ENCODE measurements around the gene PRM1. TPM values are rescaled to one million over a fixed set of nuclear protein-coding genes. Genes with fewer than 3 reads are reported as not detected.
"Not testable (repeated sequence)": the region's sequence is repeated elsewhere in the genome, so short reads cannot be mapped to it uniquely, and the experiment has no call there.

PRM1 gene
- total and polyA plus RNA-seq, 2 donors: 0.34 TPM; not detected in 1

- WGBS: 97% methylated on average over 10 of the region's 10 CpGs
- no peak for DNase-seq (ENCODE audit: low read depth in 6 of 9, low spot score in 9 of 9)
- Histone ChIP-seq H3K4me3 (ENCODE audit: low read length in 2 of 2) (no peak overlapping the region), H3K27ac (ENCODE audit: low read depth in 1 of 2, low read length in 1 of 2) (no peak overlapping the region), H3K9me3 (ENCODE audit: control insufficient read depth in 2 of 2, insufficient read depth in 1 of 2, low read length in 1 of 2) (no peaks in the 10 kb centered on the region), H3K27me3 (ENCODE audit: control insufficient read depth in 2 of 2, insufficient read depth in 1 of 2, low read length in 1 of 2) (no peaks in the 10 kb centered on the region), H3K4me1 (ENCODE audit: control insufficient read depth in 2 of 2, insufficient read depth in 2 of 2, low read length in 2 of 2) (peaks cover 25 to 39% of the 10 kb centered on the region in 2 donors), H3K36me3 (ENCODE audit: control insufficient read depth in 2 of 2, insufficient read depth in 2 of 2, low read length in 1 of 2) (no peaks in the 10 kb centered on the region)
These were observed 10.1 kb upstream of the PRM1 start for GRCh38 chr16:11291091-11291703.

- H3K4me3 ChIP-seq (ENCODE audit: low read length in 2 of 2): no peak overlapping the region
These were observed 9.2 kb upstream of the PRM1 start for GRCh38 chr16:11290102-11290893.

GRCh38 chr16:11289696-11290095 is 8.6 kb upstream of the PRM1 start:
- not testable (repeated sequence) for H3K36me3 ChIP-seq (ENCODE audit: control insufficient read depth in 2 of 2, insufficient read depth in 2 of 2, low read length in 1 of 2); H3K27ac ChIP-seq (ENCODE audit: low read depth in 1 of 2, low read length in 1 of 2); H3K27me3 ChIP-seq (ENCODE audit: control insufficient read depth in 2 of 2, insufficient read depth in 1 of 2, low read length in 1 of 2); DNase-seq (ENCODE audit: low read depth in 6 of 9, low spot score in 9 of 9); H3K4me3 ChIP-seq (ENCODE audit: low read length in 2 of 2); H3K9me3 ChIP-seq (ENCODE audit: control insufficient read depth in 2 of 2, insufficient read depth in 1 of 2, low read length in 1 of 2)
- WGBS: 96% methylated on average over 4 of the region's 4 CpGs
- H3K4me1 ChIP-seq (ENCODE audit: control insufficient read depth in 2 of 2, insufficient read depth in 2 of 2, low read length in 2 of 2): peaks cover 17 to 24% of the 10 kb centered on the region in 2 donors

More at GRCh38 chr16:11290102-11290893, 9.2 kb upstream of the PRM1 start:
- no peaks in the 10 kb centered on the region for H3K27me3 ChIP-seq (ENCODE audit: control insufficient read depth in 2 of 2, insufficient read depth in 1 of 2, low read length in 1 of 2)
- H3K9me3 ChIP-seq (ENCODE audit: control insufficient read depth in 2 of 2, insufficient read depth in 1 of 2, low read length in 1 of 2): no peaks in the 10 kb centered on the region
- H3K36me3 ChIP-seq (ENCODE audit: control insufficient read depth in 2 of 2, insufficient read depth in 2 of 2, low read length in 1 of 2): no peaks in the 10 kb centered on the region
- no peak overlapping the region for H3K27ac ChIP-seq (ENCODE audit: low read depth in 1 of 2, low read length in 1 of 2)
- peaks cover 21 to 30% of the 10 kb centered on the region in 2 donors for H3K4me1 ChIP-seq (ENCODE audit: control insufficient read depth in 2 of 2, insufficient read depth in 2 of 2, low read length in 2 of 2)
- no peak for DNase-seq (ENCODE audit: low read depth in 6 of 9, low spot score in 9 of 9)
- WGBS: 97% methylated on average over 8 of the region's 8 CpGs

GRCh38 chr16:11289202-11289601 is 8.1 kb upstream of the PRM1 start:
- WGBS: 99% methylated on average over 2 of the region's 2 CpGs
- H3K27me3 ChIP-seq (ENCODE audit: control insufficient read depth in 2 of 2, insufficient read depth in 1 of 2, low read length in 1 of 2): no peaks in the 10 kb centered on the region
- H3K36me3 ChIP-seq (ENCODE audit: control insufficient read depth in 2 of 2, insufficient read depth in 2 of 2, low read length in 1 of 2): no peaks in the 10 kb centered on the region
- no peak overlapping the region for H3K4me3 ChIP-seq (ENCODE audit: low read length in 2 of 2)
- no peaks in the 10 kb centered on the region for H3K9me3 ChIP-seq (ENCODE audit: control insufficient read depth in 2 of 2, insufficient read depth in 1 of 2, low read length in 1 of 2)
- no peak for DNase-seq (ENCODE audit: low read depth in 6 of 9, low spot score in 9 of 9)
- peaks cover 14 to 19% of the 10 kb centered on the region in 2 donors for H3K4me1 ChIP-seq (ENCODE audit: control insufficient read depth in 2 of 2, insufficient read depth in 2 of 2, low read length in 2 of 2)
- H3K27ac ChIP-seq (ENCODE audit: low read depth in 1 of 2, low read length in 1 of 2): no peak overlapping the region

GRCh38 chr16:11285842-11286241 is 4.7 kb upstream of the PRM1 start:
- Histone ChIP-seq H3K4me3 (ENCODE audit: low read length in 2 of 2) (no peak overlapping the region), H3K27ac (ENCODE audit: low read depth in 1 of 2, low read length in 1 of 2) (no peak overlapping the region), H3K4me1 (ENCODE audit: control insufficient read depth in 2 of 2, insufficient read depth in 2 of 2, low read length in 2 of 2) (peaks cover 0 to 3% of the 10 kb centered on the region in 2 donors), H3K27me3 (ENCODE audit: control insufficient read depth in 2 of 2, insufficient read depth in 1 of 2, low read length in 1 of 2) (no peaks in the 10 kb centered on the region), H3K9me3 (ENCODE audit: control insufficient read depth in 2 of 2, insufficient read depth in 1 of 2, low read length in 1 of 2) (peaks cover 0 to 5% of the 10 kb centered on the region in 2 donors), H3K36me3 (ENCODE audit: control insufficient read depth in 2 of 2, insufficient read depth in 2 of 2, low read length in 1 of 2) (no peaks in the 10 kb centered on the region)
- no peak for DNase-seq (ENCODE audit: low read depth in 6 of 9, low spot score in 9 of 9)
- WGBS: 96% methylated on average over 2 of the region's 2 CpGs

- Histone ChIP-seq H3K4me1 (ENCODE audit: control insufficient read depth in 2 of 2, insufficient read depth in 2 of 2, low read length in 2 of 2) (peaks cover 0 to 9% of the 10 kb centered on the region in 2 donors), H3K27ac (ENCODE audit: low read depth in 1 of 2, low read length in 1 of 2) (no peak overlapping the region), H3K36me3 (ENCODE audit: control insufficient read depth in 2 of 2, insufficient read depth in 2 of 2, low read length in 1 of 2) (no peaks in the 10 kb centered on the region), H3K4me3 (ENCODE audit: low read length in 2 of 2) (no peak overlapping the region), H3K9me3 (ENCODE audit: control insufficient read depth in 2 of 2, insufficient read depth in 1 of 2, low read length in 1 of 2) (peaks cover 0 to 6% of the 10 kb centered on the region in 2 donors), H3K27me3 (ENCODE audit: control insufficient read depth in 2 of 2, insufficient read depth in 1 of 2, low read length in 1 of 2) (no peaks in the 10 kb centered on the region)
- no peak for DNase-seq (ENCODE audit: low read depth in 6 of 9, low spot score in 9 of 9)
- 81% methylated on average over 4 of the region's 4 CpGs for WGBS
These were observed 2.7 kb upstream of the PRM1 start for GRCh38 chr16:11283820-11284248.

- no peaks in the 10 kb centered on the region for H3K36me3 ChIP-seq (ENCODE audit: control insufficient read depth in 2 of 2, insufficient read depth in 2 of 2, low read length in 1 of 2)
- 92% methylated on average over 7 of the region's 7 CpGs for WGBS
- H3K4me1 ChIP-seq (ENCODE audit: control insufficient read depth in 2 of 2, insufficient read depth in 2 of 2, low read length in 2 of 2): peaks cover 0 to 10% of the 10 kb centered on the region in 2 donors
- peaks cover 0 to 6% of the 10 kb centered on the region in 2 donors for H3K9me3 ChIP-seq (ENCODE audit: control insufficient read depth in 2 of 2, insufficient read depth in 1 of 2, low read length in 1 of 2)
- no peak overlapping the region for H3K4me3 ChIP-seq (ENCODE audit: low read length in 2 of 2)
- H3K27me3 ChIP-seq (ENCODE audit: control insufficient read depth in 2 of 2, insufficient read depth in 1 of 2, low read length in 1 of 2): no peaks in the 10 kb centered on the region
- DNase-seq (ENCODE audit: low read depth in 6 of 9, low spot score in 9 of 9): no peak
- H3K27ac ChIP-seq (ENCODE audit: low read depth in 1 of 2, low read length in 1 of 2): peak overlapping the region in 1 of 2 donors; percentile 4
These were observed 2.2 kb downstream of the PRM1 start for GRCh38 chr16:11278681-11279628.

GRCh38 chr16:11277607-11278337 is 3.4 kb downstream of the PRM1 start:
- no peak overlapping the region for H3K4me3 ChIP-seq (ENCODE audit: low read length in 2 of 2)
- no peaks in the 10 kb centered on the region for H3K27me3 ChIP-seq (ENCODE audit: control insufficient read depth in 2 of 2, insufficient read depth in 1 of 2, low read length in 1 of 2)
- 94% methylated on average over 12 of the region's 12 CpGs for WGBS
- no peaks in the 10 kb centered on the region for H3K36me3 ChIP-seq (ENCODE audit: control insufficient read depth in 2 of 2, insufficient read depth in 2 of 2, low read length in 1 of 2)
- no peak for DNase-seq (ENCODE audit: low read depth in 6 of 9, low spot score in 9 of 9)
- H3K4me1 ChIP-seq (ENCODE audit: control insufficient read depth in 2 of 2, insufficient read depth in 2 of 2, low read length in 2 of 2): peaks cover 0 to 7% of the 10 kb centered on the region in 2 donors
- no peak overlapping the region for H3K27ac ChIP-seq (ENCODE audit: low read depth in 1 of 2, low read length in 1 of 2)
- peaks cover 0 to 6% of the 10 kb centered on the region in 2 donors for H3K9me3 ChIP-seq (ENCODE audit: control insufficient read depth in 2 of 2, insufficient read depth in 1 of 2, low read length in 1 of 2)

Data from thymus (tissue), 11 donors.